GM18519 (cell line): ENCODE measurements around the gene CTAGE15.

Experiments
- ATAC-seq: cut with Tn5 transposase; IDR thresholded peaks from one replicate; pipeline ENCODE4 v1.9.1; 2021; ENCODE audit warnings: mild to moderate bottlenecking, moderate library complexity; ENCODE audit not compliant: unreplicated experiment, low FRiP score

CTAGE15 gene

DNA sequence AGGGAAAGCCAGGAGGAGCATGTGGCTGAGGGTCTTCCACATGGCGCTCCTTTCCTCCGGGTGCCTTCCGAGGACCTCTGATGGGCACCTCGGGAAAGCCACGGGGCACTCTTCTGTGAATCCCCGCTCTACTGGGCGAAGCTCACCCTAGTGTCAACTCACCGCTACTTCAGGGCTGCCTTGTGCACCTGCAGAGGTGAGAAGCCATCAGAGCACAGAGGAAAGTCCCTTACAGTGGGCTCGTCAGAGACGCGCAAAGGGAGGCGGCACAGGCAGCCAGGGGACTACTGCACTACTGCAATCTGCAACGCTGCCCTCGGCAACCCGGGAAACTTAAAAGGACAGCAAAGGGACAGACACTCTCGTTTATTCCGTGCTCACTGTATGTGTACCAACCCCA is 50.5 kb downstream of the CTAGE15 start:
- ATAC-seq: peak; percentile 36
